ENCODE results near the gene CACNG1. TPM values are rescaled to one million over a fixed set of nuclear protein-coding genes. Genes with fewer than 3 reads are reported as not detected.

The CACNG1 gene
- polyA plus RNA-seq, 3 donors: not detected

DNA sequence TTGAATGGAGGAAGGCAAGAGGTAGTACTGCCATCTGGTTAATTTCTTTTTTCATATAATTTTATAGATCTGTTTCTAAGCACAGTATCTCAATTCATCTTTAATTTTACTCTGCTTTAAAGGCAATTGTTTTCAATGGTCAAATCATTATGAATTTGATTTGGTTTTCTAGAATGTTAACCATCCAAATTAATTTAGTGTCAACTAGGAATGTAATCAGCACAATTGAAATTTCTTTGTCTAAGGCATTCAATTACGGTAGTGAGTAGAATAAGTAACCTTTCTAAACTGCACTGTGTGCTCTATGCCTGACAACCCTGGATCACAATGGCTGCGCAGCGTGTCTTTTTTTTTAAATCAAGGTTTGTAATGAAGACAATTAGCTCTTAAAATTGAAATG is 44.3 kb downstream of the CACNG1 start:
- Histone ChIP-seq H3K9me3 (replicated peaks in 1 of 2; ENCODE audit: control insufficient read depth in 1 of 2, insufficient read depth in 1 of 2, low read length in 2 of 2) (no peaks in the 10 kb centered on the region), H2AFZ (ENCODE audit: insufficient read depth, low read depth, low read length, poor library complexity, severe bottlenecking) (no peak overlapping the region), H3K9ac (ENCODE audit: insufficient read depth, low read length, poor library complexity, severe bottlenecking) (no peak overlapping the region), H4K20me1 (ENCODE audit: insufficient read depth, low read length) (peaks cover 95% of the 10 kb centered on the region), H3K79me2 (ENCODE audit: insufficient read depth, low read length) (peaks cover 52% of the 10 kb centered on the region), H3K4me1 (ENCODE audit: control insufficient read depth in 1 of 2, insufficient read depth in 2 of 2, low read length in 2 of 2) (no peaks in the 10 kb centered on the region), H3K27me3 (ENCODE audit: control insufficient read depth in 2 of 2, insufficient read depth in 2 of 2, low read length in 2 of 2) (no peaks in the 10 kb centered on the region), H3K4me2 (replicated peaks; ENCODE audit: extremely low read depth, low read length, poor library complexity, severe bottlenecking) (no peak overlapping the region), H3K27ac (ENCODE audit: low read depth in 1 of 2, low read length in 2 of 2) (no peak overlapping the region), H3K4me3 (replicated peaks in 1 of 3; ENCODE audit: low read depth in 2 of 3, low read length in 3 of 3) (no peak overlapping the region), H3K36me3 (replicated peaks in 1 of 2; ENCODE audit: control insufficient read depth in 1 of 2, insufficient read depth in 2 of 2, low read length in 2 of 2) (peaks cover 54 to 91% of the 10 kb centered on the region in 2 donors)
- peaks cover 50 to 79% of the 10 kb centered on the region in 2 donors for H3K36me3 Mint-ChIP-seq
- no peak for TF ChIP-seq CTCF (IDR thresholded peaks at IDR 0.05)
- WGBS (ENCODE audit: insufficient coverage): 100% methylated on average over 1 of the region's 3 CpGs
- no peak overlapping the region for H3K27ac Mint-ChIP-seq
- DNase-seq: no peak
- no peak overlapping the region for H3K4me3 Mint-ChIP-seq
- peaks cover 0 to 2% (median 0%) of the 10 kb centered on the region in 7 donors for H3K9me3 Mint-ChIP-seq
- H3K27me3 Mint-ChIP-seq (ENCODE audit: low read depth in 3 of 3): no peaks in the 10 kb centered on the region
- intact Hi-C loops (cut with micrococcal nuclease): no loop called here
- H3K4me1 Mint-ChIP-seq: no peaks in the 10 kb centered on the region

DNA sequence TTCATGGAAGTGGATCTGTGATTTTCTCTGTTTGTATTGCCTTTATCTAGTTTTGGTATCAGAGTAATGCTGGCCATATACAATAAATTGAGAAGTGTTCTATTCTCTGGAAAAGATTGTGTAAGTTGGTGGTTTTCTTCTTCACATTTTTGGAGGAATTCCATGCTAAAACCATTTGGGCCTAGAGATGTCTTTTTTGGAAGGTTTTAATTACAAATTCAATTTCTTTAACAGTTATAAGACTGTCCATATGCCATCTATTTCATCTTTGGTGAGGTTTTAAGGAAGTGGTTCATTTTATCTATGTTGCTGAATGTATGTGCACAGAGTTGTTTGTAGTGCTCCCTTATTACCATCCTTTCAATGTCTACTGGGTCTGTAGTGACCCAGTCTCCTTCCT is 46.0 kb downstream of the CACNG1 start:
- no peaks in the 10 kb centered on the region for H3K4me1 ChIP-seq (ENCODE audit: control insufficient read depth in 1 of 2, insufficient read depth in 2 of 2, low read length in 2 of 2)
- intact Hi-C loops (cut with micrococcal nuclease): no loop called here

More for the DNA sequence above, 46.0 kb downstream of the CACNG1 start:
- Histone ChIP-seq H2AFZ (ENCODE audit: insufficient read depth, low read depth, low read length, poor library complexity, severe bottlenecking) (no peak overlapping the region), H3K79me2 (ENCODE audit: insufficient read depth, low read length) (peaks cover 61% of the 10 kb centered on the region), H4K20me1 (ENCODE audit: insufficient read depth, low read length) (peaks cover 96% of the 10 kb centered on the region), H3K9me3 (replicated peaks in 1 of 2; ENCODE audit: control insufficient read depth in 1 of 2, insufficient read depth in 1 of 2, low read length in 2 of 2) (no peaks in the 10 kb centered on the region), H3K4me3 (replicated peaks in 1 of 3; ENCODE audit: low read depth in 2 of 3, low read length in 3 of 3) (no peak overlapping the region), H3K27me3 (ENCODE audit: control insufficient read depth in 2 of 2, insufficient read depth in 2 of 2, low read length in 2 of 2) (no peaks in the 10 kb centered on the region), H3K9ac (ENCODE audit: insufficient read depth, low read length, poor library complexity, severe bottlenecking) (no peak overlapping the region), H3K27ac (ENCODE audit: low read depth in 1 of 2, low read length in 2 of 2) (no peak overlapping the region), H3K4me2 (replicated peaks; ENCODE audit: extremely low read depth, low read length, poor library complexity, severe bottlenecking) (no peak overlapping the region), H3K36me3 (replicated peaks in 1 of 2; ENCODE audit: control insufficient read depth in 1 of 2, insufficient read depth in 2 of 2, low read length in 2 of 2) (peaks cover 50 to 90% of the 10 kb centered on the region in 2 donors)
- H3K36me3 Mint-ChIP-seq: peaks cover 51 to 76% of the 10 kb centered on the region in 2 donors
- no peak overlapping the region for H3K27ac Mint-ChIP-seq
- no peaks in the 10 kb centered on the region for H3K27me3 Mint-ChIP-seq (ENCODE audit: low read depth in 3 of 3)
- H3K4me3 Mint-ChIP-seq: no peak overlapping the region
- DNase-seq: no peak
- TF ChIP-seq CTCF (IDR thresholded peaks at IDR 0.05): no peak
- peaks cover 0 to 5% (median 0%) of the 10 kb centered on the region in 7 donors for H3K9me3 Mint-ChIP-seq
- H3K4me1 Mint-ChIP-seq: peaks cover 3% of the 10 kb centered on the region

All from CD14-positive monocyte (primary cell).